GM12892 (cell line): Measurements from ENCODE around the gene GREB1L.

Source experiments
- POLR2A ChIP-seq: IDR thresholded peaks from 2 replicates; pipeline ENCODE4 v1.6.1; 2011; ENCODE audit warnings: low read depth, low read length, control low read depth
- POLR2AphosphoS5 ChIP-seq: IDR thresholded peaks from 2 replicates; pipeline ENCODE4 v1.6.1; 2011; ENCODE audit warnings: low read depth, low read length, control low read depth
- TAF1 ChIP-seq: IDR thresholded peaks from 2 replicates; pipeline ENCODE4 v1.6.1; 2011; ENCODE audit warnings: low read depth, mild to moderate bottlenecking, control low read depth, low read length, borderline replicate concordance

- TF ChIP-seq TAF1 = no peak
- no peak for TF ChIP-seq POLR2AphosphoS5
- no peak for TF ChIP-seq POLR2A
These were observed 162.4 kb downstream of the GREB1L start for GRCh38 chr18:21404426-21404825.
